IPS-15b (cell line): Measurements from ENCODE around the gene ARL3.

Experiments used
- H3K27me3 ChIP-seq: one replicate; pipeline ENCODE4 v1.6.1; 2013; ENCODE audit warnings: low read length; ENCODE audit not compliant: control insufficient read depth, insufficient read depth
- H3K36me3 ChIP-seq: one replicate; pipeline ENCODE4 v1.6.1; 2013; ENCODE audit warnings: low read length; ENCODE audit not compliant: control insufficient read depth, insufficient read depth
- H3K4me1 ChIP-seq: one replicate; pipeline ENCODE4 v1.6.1; 2013; ENCODE audit warnings: mild to moderate bottlenecking, low read length; ENCODE audit not compliant: control insufficient read depth, insufficient read depth
- H3K4me3 ChIP-seq: one replicate; pipeline ENCODE4 v1.5.1; 2013; ENCODE audit warnings: low read depth, low read length
- H3K9ac ChIP-seq: one replicate; pipeline ENCODE4 v1.6.1; 2013; ENCODE audit warnings: low read depth, mild to moderate bottlenecking, low read length
- H3K9me3 ChIP-seq: one replicate; pipeline ENCODE4 v1.6.1; 2013; ENCODE audit warnings: mild to moderate bottlenecking, low read length; ENCODE audit not compliant: control insufficient read depth, insufficient read depth

ARL3 gene

GRCh38 chr10:102626026-102626685 is 88.0 kb downstream of the ARL3 start:
- H3K4me3 ChIP-seq = no peak overlapping the region
- no peaks in the 10 kb centered on the region for H3K9me3 ChIP-seq
- H3K27me3 ChIP-seq = no peaks in the 10 kb centered on the region
- peaks cover 33% of the 10 kb centered on the region for H3K4me1 ChIP-seq
- no peaks in the 10 kb centered on the region for H3K36me3 ChIP-seq
- H3K9ac ChIP-seq = no peak overlapping the region

GRCh38 chr10:102624751-102625645 is 89.2 kb downstream of the ARL3 start:
- Histone ChIP-seq H3K9ac (no peak overlapping the region), H3K36me3 (no peaks in the 10 kb centered on the region), H3K4me3 (no peak overlapping the region), H3K4me1 (peaks cover 23% of the 10 kb centered on the region), H3K27me3 (no peaks in the 10 kb centered on the region), H3K9me3 (no peaks in the 10 kb centered on the region)

GRCh38 chr10:102624094-102624493 is 90.1 kb downstream of the ARL3 start:
- Histone ChIP-seq H3K9ac (no peak overlapping the region), H3K36me3 (no peaks in the 10 kb centered on the region), H3K9me3 (no peaks in the 10 kb centered on the region), H3K4me1 (peaks cover 17% of the 10 kb centered on the region), H3K27me3 (no peaks in the 10 kb centered on the region), H3K4me3 (no peak overlapping the region)
